GM12892 (cell line): ENCODE results near the gene DDX59.

Experiments
- POLR2A ChIP-seq: IDR thresholded peaks from 2 replicates; pipeline ENCODE4 v1.6.1; 2011; ENCODE audit warnings: low read depth, low read length, control low read depth
- POLR2AphosphoS5 ChIP-seq: IDR thresholded peaks from 2 replicates; pipeline ENCODE4 v1.6.1; 2011; ENCODE audit warnings: low read depth, low read length, control low read depth
- TAF1 ChIP-seq: IDR thresholded peaks from 2 replicates; pipeline ENCODE4 v1.6.1; 2011; ENCODE audit warnings: low read depth, mild to moderate bottlenecking, control low read depth, low read length, borderline replicate concordance

- TF ChIP-seq POLR2A, result no peak
- no peak for TF ChIP-seq POLR2AphosphoS5
- TF ChIP-seq TAF1, result no peak
Observed at GRCh38 chr1:200665861-200666260, 3.8 kb downstream of the DDX59 start.
